AG04450 (cell line): ENCODE data around the gene PRRC2B. TPM values are rescaled to one million over a fixed set of nuclear protein-coding genes. Genes with fewer than 3 reads are reported as not detected.
A peak's percentile ranks its signal among the peaks of the same experiment; 100 is the strongest.

Experiments
- CTCF ChIA-PET: fragments of 300-600, 350-600 bp; formaldehyde crosslinking; extraction: SDS; loops from one replicate; lab custom pipeline; 2022; ENCODE audit warnings: antibody characterized with exemption, inconsistent platforms; lab: Charles Lee
- POLR2A ChIA-PET: fragments of 350-600 bp; formaldehyde crosslinking; extraction: SDS; loops from one replicate; lab custom pipeline; 2021; ENCODE audit warnings: antibody characterized with exemption, inconsistent platforms; lab: Yijun Ruan, JAX
- DNase-seq: peaks from one replicate; pipeline ENCODE4 v3.0.0-alpha.2; 2011; ENCODE audit warnings: low read depth, low spot score
- H3K27ac ChIP-seq: one replicate; pipeline ENCODE4 v1.5.1; 2012; ENCODE audit warnings: low read depth, low read length, control low read depth
- H3K27me3 ChIP-seq: one replicate; pipeline ENCODE4 v1.6.0; 2012; ENCODE audit warnings: low read length; ENCODE audit not compliant: control insufficient read depth, insufficient read depth
- H3K4me3 ChIP-seq: 2 replicates; pipeline ENCODE4 v1.5.1; 2011; ENCODE audit warnings: mild to moderate bottlenecking, low read depth, low read length, control low read depth
- H3K9me3 ChIP-seq: 2 replicates; pipeline ENCODE4 v1.5.1; 2012; ENCODE audit warnings: low read length; ENCODE audit not compliant: control insufficient read depth, insufficient read depth
- CTCF ChIP-seq: IDR thresholded peaks from 2 replicates; pipeline ENCODE4 v1.5.1; 2011; ENCODE audit warnings: low read depth, low read length, control low read depth, inconsistent platforms
- polyA plus RNA-seq: library from polyadenylated mRNA; depleted of rRNA; stranded (reverse); fragments of >200 nt; gene quantifications from 2 replicates; pipeline ENCODE4 v1.2.3, GENCODE V29; 2011

The PRRC2B gene
- polyA plus RNA-seq, 1 experiment = 31.8 TPM

GRCh38 chr9:131475956-131476776 is 82.3 kb downstream of the PRRC2B start:
- no peak overlapping the region for H3K27ac ChIP-seq
- ChIA-PET CTCF (interaction anchor here (1.2 to 5.2 kb wide), 3 partner anchors 28 to 126 kb away, joined by 3 to 38 read pairs (median 3); no protein-coding TSS in a partner anchor), POLR2A (no interaction called here)
- TF ChIP-seq CTCF = peak; percentile 30
- no peak for DNase-seq
- no peaks in the 10 kb centered on the region for H3K27me3 ChIP-seq
- no peaks in the 10 kb centered on the region for H3K9me3 ChIP-seq
- no peak overlapping the region for H3K4me3 ChIP-seq

- ChIA-PET CTCF (interaction anchor here (1.0 to 5.2 kb wide), 6 partner anchors 7 to 127 kb away, joined by 3 to 38 read pairs (median 4); no protein-coding TSS in a partner anchor), POLR2A (no interaction called here)
- Histone ChIP-seq H3K4me3 (no peak overlapping the region), H3K27me3 (no peaks in the 10 kb centered on the region), H3K27ac (no peak overlapping the region), H3K9me3 (no peaks in the 10 kb centered on the region)
- no peak for TF ChIP-seq CTCF
- DNase-seq = no peak
Measured at GRCh38 chr9:131476777-131477345, 83.0 kb downstream of the PRRC2B start.

DNA sequence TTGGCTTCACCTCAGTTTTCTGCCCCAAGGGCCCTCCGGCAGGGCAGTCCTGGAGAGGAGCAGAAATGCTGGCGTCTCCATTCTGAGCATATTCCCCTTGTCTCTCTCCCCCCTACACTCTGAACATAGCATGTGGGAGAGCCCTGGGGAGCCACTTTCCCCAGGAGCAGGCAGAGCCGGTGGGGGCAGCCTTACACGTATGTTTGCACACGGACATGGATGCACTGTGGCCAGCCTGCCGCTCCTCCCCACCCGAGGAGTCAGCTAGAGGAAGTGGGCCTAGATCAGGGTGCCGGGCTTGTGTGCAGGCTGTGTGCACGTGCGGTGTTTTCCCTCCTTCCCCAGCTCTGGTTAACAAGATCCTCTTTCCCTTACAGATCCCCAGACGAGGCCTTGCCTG is 83.5 kb downstream of the PRRC2B start:
- Histone ChIP-seq H3K4me3 (no peak overlapping the region), H3K27me3 (no peaks in the 10 kb centered on the region), H3K9me3 (no peaks in the 10 kb centered on the region), H3K27ac (no peak overlapping the region)
- ChIA-PET CTCF (interaction anchor here (1.0 to 5.2 kb wide), 6 partner anchors 8 to 127 kb away, joined by 3 to 38 read pairs (median 4); no protein-coding TSS in a partner anchor), POLR2A (no interaction called here)
- DNase-seq = no peak
- TF ChIP-seq CTCF = no peak

DNA sequence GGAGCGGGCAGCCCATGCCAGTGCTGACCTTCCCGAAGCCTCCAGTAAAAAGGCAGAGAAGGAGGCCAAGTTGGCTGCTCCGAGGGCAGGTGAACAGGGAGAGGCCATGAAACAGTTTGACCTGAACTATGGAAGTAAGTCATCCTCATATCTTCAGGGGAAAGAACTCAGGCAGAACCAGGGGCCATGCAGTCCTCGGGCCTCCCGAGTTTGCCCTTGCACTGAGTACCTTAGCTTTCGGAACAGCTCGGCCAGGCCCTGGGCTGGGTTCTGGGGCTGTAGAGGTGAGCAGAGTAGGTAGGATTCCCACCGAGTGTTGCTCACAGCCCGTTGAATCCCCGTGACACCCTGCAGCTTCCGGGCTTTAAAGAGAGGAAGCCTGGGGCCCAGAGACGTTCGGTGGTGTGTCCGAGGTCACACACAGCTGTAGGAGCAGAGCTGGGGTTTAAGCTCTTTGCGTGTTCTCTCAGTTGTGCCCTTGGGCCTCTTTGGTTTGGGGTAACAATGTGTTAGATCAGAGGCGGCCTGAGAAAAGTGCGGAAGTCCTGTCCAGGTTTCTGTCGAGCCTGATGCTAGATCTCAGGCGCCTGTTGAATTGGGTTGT is 84.0 kb downstream of the PRRC2B start:
- no peak for DNase-seq
- no peaks in the 10 kb centered on the region for H3K27me3 ChIP-seq
- no peak for TF ChIP-seq CTCF
- H3K9me3 ChIP-seq = no peaks in the 10 kb centered on the region
- no peak overlapping the region for H3K4me3 ChIP-seq
- POLR2A ChIA-PET = no interaction called here
- H3K27ac ChIP-seq = no peak overlapping the region
- CTCF ChIA-PET = interaction anchor here (1.0 to 5.2 kb wide), 6 partner anchors 8 to 128 kb away, joined by 3 to 38 read pairs (median 4); no protein-coding TSS in a partner anchor
